Kidney (tissue), 14 donors: ENCODE data around the gene PYROXD2. TPM values are rescaled to one million over a fixed set of nuclear protein-coding genes. Genes with fewer than 3 reads are reported as not detected.

Source experiments
- DNase-seq, 5 donors: peaks; one replicate each; pipeline ENCODE4 v3.0.0-alpha.2; 2013 to 2020
- FAIRE-seq: peaks from 2 replicates; lab custom pipeline; 2012; peaks lifted over from hg19 to GRCh38; lab: Jason Lieb, UNC
- H3K27ac ChIP-seq, 2 donors: one replicate each; pipeline ENCODE4 v1.7.0; 2013; ENCODE audit warnings: low read depth in 2 of 2, low read length in 2 of 2, inconsistent platforms in 1 of 2
- H3K27me3 ChIP-seq: one replicate; pipeline ENCODE4 v1.7.1; 2013; ENCODE audit warnings: low read length, inconsistent platforms; ENCODE audit not compliant: control insufficient read depth, insufficient read depth
- H3K36me3 ChIP-seq, 3 donors: one replicate each; pipeline versions ENCODE4 v1.7.0 to v1.7.1; 2013; ENCODE audit warnings: low read length in 3 of 3, control low read depth in 1 of 3, inconsistent platforms in 1 of 3; ENCODE audit not compliant: insufficient read depth in 3 of 3, control insufficient read depth in 2 of 3
- H3K4me1 ChIP-seq, 3 donors: one replicate each; pipeline versions ENCODE4 v1.7.0 to v1.7.1; 2013; ENCODE audit warnings: low read length in 3 of 3, inconsistent platforms in 1 of 3, low read depth in 1 of 3; ENCODE audit not compliant: control insufficient read depth in 2 of 3, insufficient read depth in 2 of 3
- H3K4me3 ChIP-seq, 3 donors: one replicate each; pipeline versions ENCODE4 v1.7.0 to v1.8.1; 2013; ENCODE audit warnings: low read length in 3 of 3, control low read depth in 1 of 3, inconsistent platforms in 1 of 3
- H3K9ac ChIP-seq, 3 donors: one replicate each; pipeline versions ENCODE4 v1.7.0 to v1.7.1; 2013; ENCODE audit warnings: low read length in 3 of 3, control low read depth in 1 of 3, inconsistent platforms in 1 of 3
- H3K9me3 ChIP-seq, 3 donors: one replicate each; pipeline versions ENCODE4 v1.7.0 to v1.7.1; 2013; ENCODE audit warnings: low read length in 3 of 3, control low read depth in 1 of 3, inconsistent platforms in 1 of 3; ENCODE audit not compliant: control insufficient read depth in 2 of 3, insufficient read depth in 1 of 3
- intact Hi-C: fragments of 100-400 bp; cut with DNase I; formaldehyde crosslinking; loops from one replicate; pipeline ENCODE4 v1.11.1; 2022
- polyA plus RNA-seq: library from polyadenylated mRNA; stranded (reverse); fragments of 350-450 nt; fragmentation: Illumina TruSeq; extraction: RNeasy Lipid Tissue Mini Kit (QIAGEN cat#74804); gene quantifications from one replicate; pipeline ENCODE4 v1.2.3, GENCODE V29; 2014; ENCODE audit warnings: low read depth, low replicate concordance; ENCODE audit not compliant: insufficient read depth
- total RNA-seq: library from RNA; stranded (reverse); fragmentation: NEBNext Ultra II Directional; extraction: Animal tissue kit (Norgen Biotek cat#: 25700); gene quantifications from one replicate; pipeline ENCODE4 v1.2.1, GENCODE V29; 2021
- TF ChIP-seq, protein P1 (sequence below): IDR thresholded peaks from 3 replicates; pipeline ENCODE4 v1.5.1; 2012; ENCODE audit warnings: mild to moderate bottlenecking, moderate library complexity, borderline replicate concordance; ENCODE audit not compliant: insufficient read depth; ENCODE audit errors: extremely low read depth
- donor health status: control.
- donor health status: control.
- donor health status: control.
- donor health status: control.
- donor health status: control.
- donor health status: DM: yes; HTN: yes; CAD: no.
- donor health status: Normal renal cell carcinoma (clear cell type).

The PYROXD2 gene
- total and polyA plus RNA-seq, 2 donors from 2014 or later: 7.8 to 14.1 TPM

DNA sequence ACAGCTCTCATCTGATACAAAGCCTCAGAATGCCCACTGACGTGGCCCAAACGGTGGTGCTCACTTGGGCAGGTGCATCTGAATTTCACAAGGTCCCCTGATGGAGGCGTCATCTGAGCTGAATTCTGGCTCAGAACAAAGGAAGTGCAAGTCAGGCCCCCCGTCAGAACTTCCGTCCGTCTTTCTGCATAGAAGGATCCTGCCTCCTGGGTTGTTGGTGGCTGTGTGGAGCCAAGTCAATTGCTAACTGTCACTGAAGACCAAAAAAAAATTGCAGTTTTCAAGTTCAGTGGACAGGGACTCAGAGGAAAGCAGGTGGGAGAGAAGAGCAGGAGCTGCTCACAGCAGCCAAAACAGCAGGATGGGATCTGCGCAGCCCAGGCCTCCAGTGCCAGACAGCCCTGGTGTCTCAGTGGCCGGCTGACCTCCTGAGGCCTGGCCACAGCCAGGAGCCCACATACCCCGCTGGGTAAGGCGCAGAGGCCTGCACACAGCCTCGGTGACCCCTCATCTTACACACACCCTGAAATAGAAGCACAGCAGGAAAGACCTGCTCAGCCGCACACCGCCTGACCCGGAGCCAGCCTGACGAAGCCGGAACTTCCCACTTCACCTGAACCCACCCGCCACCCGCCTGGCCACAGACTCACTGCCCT lies 49.4 kb downstream of the PYROXD2 start:
- no peak for FAIRE-seq
- peak in 4 of 5 donors; percentile 50 to 64 (median 58) for DNase-seq
- Histone ChIP-seq H3K36me3 (no peaks in the 10 kb centered on the region), H3K4me1 (no peaks in the 10 kb centered on the region), H3K4me3 (no peak overlapping the region), H3K27me3 (no peaks in the 10 kb centered on the region), H3K27ac (no peak overlapping the region), H3K9ac (no peak overlapping the region), H3K9me3 (no peaks in the 10 kb centered on the region)
- intact Hi-C loops: no loop called here
- TF ChIP-seq, protein P1, sequence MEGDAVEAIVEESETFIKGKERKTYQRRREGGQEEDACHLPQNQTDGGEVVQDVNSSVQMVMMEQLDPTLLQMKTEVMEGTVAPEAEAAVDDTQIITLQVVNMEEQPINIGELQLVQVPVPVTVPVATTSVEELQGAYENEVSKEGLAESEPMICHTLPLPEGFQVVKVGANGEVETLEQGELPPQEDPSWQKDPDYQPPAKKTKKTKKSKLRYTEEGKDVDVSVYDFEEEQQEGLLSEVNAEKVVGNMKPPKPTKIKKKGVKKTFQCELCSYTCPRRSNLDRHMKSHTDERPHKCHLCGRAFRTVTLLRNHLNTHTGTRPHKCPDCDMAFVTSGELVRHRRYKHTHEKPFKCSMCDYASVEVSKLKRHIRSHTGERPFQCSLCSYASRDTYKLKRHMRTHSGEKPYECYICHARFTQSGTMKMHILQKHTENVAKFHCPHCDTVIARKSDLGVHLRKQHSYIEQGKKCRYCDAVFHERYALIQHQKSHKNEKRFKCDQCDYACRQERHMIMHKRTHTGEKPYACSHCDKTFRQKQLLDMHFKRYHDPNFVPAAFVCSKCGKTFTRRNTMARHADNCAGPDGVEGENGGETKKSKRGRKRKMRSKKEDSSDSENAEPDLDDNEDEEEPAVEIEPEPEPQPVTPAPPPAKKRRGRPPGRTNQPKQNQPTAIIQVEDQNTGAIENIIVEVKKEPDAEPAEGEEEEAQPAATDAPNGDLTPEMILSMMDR: no peak

DNA sequence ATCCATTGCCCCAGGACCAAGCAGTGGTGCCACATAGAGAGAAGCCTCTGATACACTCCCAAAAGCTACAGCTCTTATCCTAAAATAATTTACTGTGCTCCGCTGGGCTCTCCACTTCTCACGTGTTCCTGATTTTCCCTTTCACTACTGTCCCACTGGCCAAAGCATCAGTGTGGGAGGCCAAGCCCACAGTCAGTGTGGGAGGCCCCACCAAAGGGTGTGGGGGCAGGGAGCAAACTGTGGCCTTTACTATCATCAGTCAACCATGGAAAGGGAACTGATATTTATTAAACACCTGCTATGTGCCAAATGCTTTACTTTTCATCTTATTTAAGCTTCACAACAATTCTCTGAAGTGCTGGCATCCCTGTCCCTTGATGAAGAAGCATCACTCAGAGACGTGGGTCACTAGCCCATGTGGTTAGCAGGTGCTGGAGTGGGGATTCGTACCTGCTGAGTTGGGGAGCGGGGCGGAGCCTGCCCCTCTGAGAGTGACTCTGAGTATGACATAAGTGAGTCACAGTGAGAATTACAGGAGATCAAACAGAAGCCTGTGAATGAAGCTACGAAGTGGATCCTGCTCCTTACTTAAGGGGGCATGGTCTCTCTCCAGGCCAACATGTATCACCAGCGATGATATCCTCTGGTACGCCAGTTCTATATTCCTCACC lies 50.4 kb downstream of the PYROXD2 start:
- FAIRE-seq (no peak), DNase-seq (no peak)
- intact Hi-C loops: no loop called here
- H3K36me3 ChIP-seq: no peaks in the 10 kb centered on the region
- H3K27ac ChIP-seq: no peak overlapping the region
- H3K9ac ChIP-seq: no peak overlapping the region
- no peak overlapping the region for H3K4me3 ChIP-seq
- no peaks in the 10 kb centered on the region for H3K27me3 ChIP-seq
- TF ChIP-seq, protein P1: no peak
- H3K4me1 ChIP-seq: no peaks in the 10 kb centered on the region
- no peaks in the 10 kb centered on the region for H3K9me3 ChIP-seq

DNA sequence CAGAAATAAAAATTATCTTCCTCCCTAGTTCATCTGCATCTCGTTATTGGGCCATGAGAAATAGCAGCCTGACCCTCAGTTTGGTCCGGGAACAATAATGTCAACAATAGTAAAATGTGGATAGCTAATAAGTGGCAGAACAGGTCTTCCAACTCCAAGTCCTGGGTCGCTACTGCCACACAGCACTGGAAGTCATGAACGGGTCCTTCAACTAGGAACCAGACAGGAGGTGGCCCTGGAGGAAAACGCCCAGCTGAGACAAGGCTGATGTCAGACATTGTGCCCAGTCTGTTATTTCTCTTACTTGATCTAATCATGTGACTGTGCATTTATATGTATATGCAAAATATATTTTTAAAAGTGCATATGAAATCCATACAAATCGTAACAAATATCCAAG lies 51.8 kb downstream of the PYROXD2 start:
- Histone ChIP-seq H3K9me3 (no peaks in the 10 kb centered on the region), H3K4me1 (no peaks in the 10 kb centered on the region), H3K9ac (no peak overlapping the region), H3K27ac (no peak overlapping the region), H3K4me3 (no peak overlapping the region), H3K27me3 (no peaks in the 10 kb centered on the region), H3K36me3 (no peaks in the 10 kb centered on the region)
- intact Hi-C loops: no loop called here
- DNase-seq: no peak
- TF ChIP-seq, protein P1: no peak
- FAIRE-seq: no peak
